Fibroblast of gingiva (primary cell): Measurements from ENCODE around the gene CCDC144A.
"Not testable (repeated sequence)": the region's sequence is repeated elsewhere in the genome, so short reads cannot be mapped to it uniquely, and the experiment has no call there.

Source experiments
- DNase-seq: peaks from one replicate; pipeline ENCODE4 v3.0.0-alpha.2; 2011; ENCODE audit warnings: low read depth

Gene CCDC144A

GRCh38 chr17:16757520-16757919 lies 67.5 kb downstream of the CCDC144A start:
- DNase-seq = not testable (repeated sequence)

- not testable (repeated sequence) for DNase-seq
These were observed 68.1 kb downstream of the CCDC144A start for GRCh38 chr17:16758177-16758576.

GRCh38 chr17:16768290-16769175 lies 78.5 kb downstream of the CCDC144A start:
- DNase-seq = not testable (repeated sequence)

DNA sequence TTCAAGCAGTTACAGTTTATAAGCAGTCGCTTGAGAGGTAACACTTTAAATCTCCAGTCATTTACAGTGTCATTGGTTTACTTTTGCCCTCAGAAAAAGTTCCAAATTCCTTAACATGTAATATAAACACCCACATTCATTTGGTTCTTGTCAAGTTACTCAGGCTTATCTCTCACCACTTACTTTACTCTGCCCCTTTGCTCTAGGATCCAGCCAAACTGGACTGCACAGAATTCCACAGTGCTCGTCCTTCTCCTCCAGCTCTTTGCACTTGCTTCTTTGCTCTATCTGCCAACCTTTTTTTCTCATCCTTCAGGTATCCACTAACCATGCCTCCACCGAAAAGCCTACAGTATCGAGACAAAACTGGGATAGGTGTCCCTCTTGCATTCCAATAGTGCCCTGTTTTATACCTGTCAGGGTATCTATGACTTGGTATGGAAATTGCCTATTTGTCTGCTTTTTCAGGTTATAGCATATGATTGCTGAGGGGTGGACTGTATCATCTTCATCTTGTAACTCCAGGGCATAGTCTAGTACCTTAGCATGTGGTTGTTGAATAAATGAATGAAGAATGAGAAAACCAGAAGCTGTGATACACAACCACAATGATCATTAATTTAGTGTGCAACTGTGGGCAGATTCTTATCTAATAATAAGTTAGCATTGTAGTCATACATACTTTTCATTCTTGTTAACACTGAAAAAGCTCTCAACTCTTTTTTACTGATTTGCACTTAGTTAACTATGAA lies 82.5 kb downstream of the CCDC144A start:
- not testable (repeated sequence) for DNase-seq

GRCh38 chr17:16773146-16773522 lies 83.1 kb downstream of the CCDC144A start:
- DNase-seq = not testable (repeated sequence)

DNA sequence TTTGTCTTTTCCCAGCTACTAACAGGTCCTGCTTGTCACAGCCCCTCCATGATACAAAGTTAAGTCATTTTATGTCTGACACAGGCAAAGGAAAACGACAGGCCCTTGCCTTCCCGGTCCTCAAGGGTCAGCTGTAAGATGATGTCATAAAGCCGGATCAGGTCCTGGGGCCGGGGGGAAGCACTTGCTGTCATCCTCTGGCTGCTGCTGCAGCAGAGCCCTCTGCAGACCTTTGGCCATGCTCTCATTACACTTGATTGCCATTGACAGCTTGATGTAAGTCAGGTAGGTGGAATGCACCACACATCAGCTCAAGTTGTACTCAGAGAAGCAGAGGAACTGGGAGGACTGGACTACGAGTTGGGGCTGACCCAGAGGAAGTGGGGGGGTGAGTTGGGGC lies 97.8 kb downstream of the CCDC144A start:
- DNase-seq = not testable (repeated sequence)

- DNase-seq = not testable (repeated sequence)
These were observed 99.0 kb downstream of the CCDC144A start for GRCh38 chr17:16788889-16789536.

DNA sequence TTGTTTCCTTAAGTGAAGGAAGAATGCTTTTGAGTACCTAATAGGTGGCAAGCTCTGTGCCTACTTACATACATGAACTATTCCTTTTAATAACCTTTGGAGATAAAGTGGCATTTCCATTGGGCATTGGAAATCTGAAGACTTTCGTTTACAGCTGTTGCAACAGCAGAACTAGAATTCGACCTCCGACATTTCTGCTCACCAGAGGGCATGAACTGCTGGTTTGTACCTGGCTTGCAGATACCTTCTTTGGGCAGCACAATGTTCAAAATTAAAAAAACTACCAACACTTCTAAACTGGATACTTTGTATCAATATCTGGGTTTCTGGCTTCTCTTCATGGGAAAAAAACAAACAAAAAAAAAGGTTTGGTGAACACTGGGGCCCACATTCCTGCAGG lies 99.6 kb downstream of the CCDC144A start:
- not testable (repeated sequence) for DNase-seq

DNA sequence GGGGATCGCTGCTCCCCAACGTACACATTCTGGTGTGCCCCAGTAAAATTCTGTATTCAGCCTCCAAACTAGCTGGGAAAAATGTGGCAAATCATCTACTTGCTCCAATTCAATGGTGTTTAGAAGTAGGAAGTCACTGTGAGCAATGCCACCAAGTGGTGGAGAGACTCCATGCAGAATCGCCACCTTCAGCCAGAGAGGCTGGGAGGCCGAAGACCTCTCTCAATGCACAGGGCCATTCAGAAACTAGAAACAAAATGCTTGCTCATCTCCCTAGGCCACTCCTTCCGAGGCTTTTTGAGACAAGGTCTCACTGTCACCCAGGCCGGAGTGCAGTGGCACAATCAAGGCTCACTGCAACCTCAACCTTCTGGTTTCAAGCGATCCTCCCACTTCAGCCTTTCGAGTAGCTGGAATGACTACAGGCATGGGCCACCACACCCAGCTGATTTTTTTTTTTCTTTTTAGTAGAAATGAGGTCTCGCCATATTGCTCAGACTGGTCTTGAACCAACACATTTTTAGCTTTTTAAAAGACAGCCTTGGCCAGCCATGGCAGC lies 100.4 kb downstream of the CCDC144A start:
- DNase-seq = not testable (repeated sequence)

DNA sequence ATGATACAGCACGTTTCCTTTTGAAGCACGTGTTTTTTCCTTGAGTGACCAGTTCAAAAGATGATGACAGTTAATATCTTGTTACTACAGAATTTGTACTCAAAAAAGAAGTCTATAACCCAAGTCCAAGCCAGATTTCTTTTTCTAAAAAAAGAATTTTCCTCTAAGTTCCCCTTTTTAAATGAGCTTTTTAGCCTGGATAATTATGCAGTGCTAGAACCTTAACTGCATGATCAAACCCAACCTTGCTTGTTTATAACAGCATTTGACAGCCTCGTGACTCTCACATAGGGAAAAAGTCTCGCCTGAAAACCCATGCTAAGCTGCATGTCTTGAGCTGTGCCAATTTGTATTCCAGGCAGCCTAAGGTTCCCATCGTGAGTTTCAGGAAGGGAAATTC lies 104.2 kb downstream of the CCDC144A start:
- not testable (repeated sequence) for DNase-seq

DNA sequence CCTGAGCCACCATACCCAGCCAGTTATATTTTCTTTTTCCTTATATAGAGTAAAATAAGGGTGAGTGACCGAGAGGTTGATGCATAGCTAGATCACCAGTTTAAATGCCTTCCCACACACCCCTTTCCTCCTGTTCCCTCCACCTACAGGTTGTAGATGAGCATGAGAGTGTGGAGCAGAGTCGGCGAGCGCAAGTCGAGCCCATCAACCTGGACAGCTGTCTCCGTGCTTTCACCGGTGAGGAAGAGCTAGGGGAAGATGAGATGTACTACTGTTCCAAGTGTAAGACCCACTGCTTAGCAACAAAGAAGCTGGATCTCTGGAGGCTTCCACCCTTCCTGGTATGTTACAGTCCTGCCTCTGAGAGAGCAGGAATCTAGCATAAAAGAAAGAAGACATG lies 105.9 kb downstream of the CCDC144A start:
- DNase-seq = not testable (repeated sequence)

- DNase-seq = not testable (repeated sequence)
These were observed 114.8 kb downstream of the CCDC144A start for GRCh38 chr17:16804851-16805250.

GRCh38 chr17:16806599-16806998 lies 116.6 kb downstream of the CCDC144A start:
- DNase-seq = not testable (repeated sequence)

DNA sequence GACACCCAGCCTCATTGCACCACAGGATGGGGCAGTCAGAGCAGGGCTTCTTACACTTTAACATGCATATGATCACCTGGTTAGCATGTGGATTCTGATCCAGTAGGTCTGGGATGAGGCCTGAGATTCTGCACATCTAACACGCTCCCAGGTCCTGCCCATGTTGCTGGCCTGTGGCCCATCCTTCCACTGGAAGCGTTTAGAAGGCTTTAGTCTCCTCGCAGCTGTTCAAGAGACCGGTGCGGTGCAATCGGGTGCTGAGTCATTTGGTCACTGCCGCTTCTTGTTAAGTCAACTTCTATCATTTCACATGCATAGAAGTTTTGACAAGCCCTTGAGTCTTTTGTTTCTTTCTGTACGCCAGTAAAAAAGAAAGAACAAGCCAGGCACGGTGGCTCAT lies 117.6 kb downstream of the CCDC144A start:
- not testable (repeated sequence) for DNase-seq

DNA sequence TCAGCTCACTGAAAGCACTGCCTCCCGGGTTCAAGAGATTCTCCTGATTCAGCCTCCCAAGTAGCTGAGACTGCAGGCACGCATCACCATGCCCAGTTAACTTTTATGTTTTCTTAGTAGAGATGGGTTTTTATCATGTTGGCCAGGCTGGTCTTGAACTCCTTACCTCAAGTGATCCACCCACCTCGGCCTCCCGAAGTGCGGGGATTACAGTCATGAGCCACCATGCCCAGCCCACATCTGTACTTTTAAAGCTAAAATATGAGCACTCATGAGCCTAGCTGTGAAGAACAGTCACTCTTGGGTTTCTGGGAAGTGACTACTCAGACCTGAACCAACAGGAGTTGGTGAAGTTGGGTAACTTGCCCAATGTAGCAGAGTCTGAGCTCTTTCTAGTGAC lies 120.2 kb downstream of the CCDC144A start:
- not testable (repeated sequence) for DNase-seq

- DNase-seq = not testable (repeated sequence)
These were observed 122.1 kb downstream of the CCDC144A start for GRCh38 chr17:16812126-16812525.

DNA sequence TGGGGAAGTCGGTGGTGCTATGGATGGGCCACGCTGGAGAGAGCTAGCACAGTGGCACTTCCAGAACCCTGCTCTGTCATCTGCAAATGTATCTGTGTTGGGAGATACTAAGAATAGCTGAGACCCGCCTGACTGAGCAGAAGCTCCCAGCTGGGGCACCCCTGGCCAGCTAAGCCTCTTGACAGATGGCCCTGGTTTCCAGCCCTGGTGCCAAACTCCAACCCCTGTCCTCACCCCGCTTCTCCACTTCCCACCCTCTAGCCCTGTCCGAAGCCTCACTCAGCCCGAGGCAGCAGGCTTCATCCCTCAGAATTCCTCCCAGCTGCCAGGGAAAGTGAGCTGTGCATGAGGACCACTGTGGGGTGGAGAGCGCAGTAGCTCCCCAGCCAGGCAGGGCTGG lies 124.4 kb downstream of the CCDC144A start:
- no peak for DNase-seq

DNA sequence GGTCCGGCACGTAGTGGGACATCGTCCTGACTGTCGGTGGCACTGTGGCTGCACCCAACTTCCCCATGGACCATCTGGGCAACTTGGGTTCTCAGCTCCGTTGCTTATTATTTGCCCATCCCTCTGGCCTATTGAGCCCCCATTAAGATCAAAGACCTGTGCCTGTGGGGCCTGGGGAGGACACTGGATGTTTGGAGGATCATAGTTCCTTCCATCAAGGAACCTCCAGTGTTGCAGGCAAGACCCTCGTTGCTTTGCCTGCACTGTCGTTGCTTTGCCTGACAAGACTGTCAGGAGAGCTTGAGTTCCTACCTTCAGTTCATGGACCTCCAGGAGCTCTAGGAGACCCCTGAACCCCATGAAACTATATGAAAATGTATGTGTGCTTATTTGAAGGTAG lies 127.2 kb downstream of the CCDC144A start:
- no peak for DNase-seq

DNA sequence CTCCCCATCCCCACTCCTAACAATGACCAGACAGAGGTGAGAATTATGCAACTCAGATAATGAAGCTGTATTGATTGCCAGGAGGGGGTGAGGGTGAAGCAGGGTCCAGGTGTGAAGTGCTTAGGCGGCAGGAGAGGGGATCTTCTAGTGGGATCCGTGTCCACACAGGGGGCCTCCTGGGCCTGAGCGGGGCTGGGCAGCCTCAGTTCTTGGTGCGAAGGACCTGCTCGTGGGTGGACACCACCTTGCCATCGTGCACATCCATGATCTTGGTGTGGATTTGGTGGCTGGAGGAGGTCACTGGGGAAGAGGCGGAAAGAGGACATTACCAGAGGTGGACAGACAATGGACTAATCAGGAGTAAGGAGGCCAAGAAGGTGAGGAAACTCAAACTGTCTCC lies 127.9 kb downstream of the CCDC144A start:
- not testable (repeated sequence) for DNase-seq

- no peak for DNase-seq
These were observed 128.3 kb downstream of the CCDC144A start for GRCh38 chr17:16818340-16818739.

- DNase-seq = no peak
These were observed 129.0 kb downstream of the CCDC144A start for GRCh38 chr17:16818821-16819683.
